NCI-H82 treated with DMSO at 0.1 percent for 48 hours (cell line): ENCODE results near the gene UST.
A peak's percentile ranks its signal among the peaks of the same experiment; 100 is the strongest.

Experiments used
- DNase-seq: peaks from one replicate; lab custom pipeline; 2025; ENCODE audit not compliant: unreplicated experiment; lab: John Stamatoyannopoulos, UW

Gene UST

GRCh38 chr6:148746363-148747144 is at the start of gene UST:
UST (plus strand) TSS chr6:148747030; CDS start chr6:148747431, 401 bp downstream.
- no peak for DNase-seq

GRCh38 chr6:148697895-148698440 is 48.9 kb upstream of the UST start:
- DNase-seq: no peak

GRCh38 chr6:148698671-148699180 is 48.1 kb upstream of the UST start:
- DNase-seq: no peak

- DNase-seq: no peak
Observed at GRCh38 chr6:148700047-148700715, 46.6 kb upstream of the UST start.

GRCh38 chr6:148700741-148701311 is 46.0 kb upstream of the UST start:
- no peak for DNase-seq

GRCh38 chr6:148701375-148701774 is 45.5 kb upstream of the UST start:
- no peak for DNase-seq

GRCh38 chr6:148703900-148704299 is 42.9 kb upstream of the UST start:
- DNase-seq: no peak

- DNase-seq: no peak
Observed at GRCh38 chr6:148704400-148705246, 42.2 kb upstream of the UST start.

GRCh38 chr6:148708707-148709106 is 38.1 kb upstream of the UST start:
- no peak for DNase-seq

GRCh38 chr6:148709577-148709976 is 37.3 kb upstream of the UST start:
- peak; percentile 14 for DNase-seq

- DNase-seq: no peak
Observed at GRCh38 chr6:148711833-148712654, 34.8 kb upstream of the UST start.

- no peak for DNase-seq
Observed at GRCh38 chr6:148713033-148713738, 33.6 kb upstream of the UST start.

GRCh38 chr6:148713921-148714320 is 32.9 kb upstream of the UST start:
- no peak for DNase-seq

- no peak for DNase-seq
Observed at GRCh38 chr6:148716811-148717210, 30.0 kb upstream of the UST start.

- DNase-seq: no peak
Observed at GRCh38 chr6:148720406-148720805, 26.4 kb upstream of the UST start.

GRCh38 chr6:148720897-148721296 is 25.9 kb upstream of the UST start:
- no peak for DNase-seq

GRCh38 chr6:148723484-148723883 is 23.3 kb upstream of the UST start:
- no peak for DNase-seq

GRCh38 chr6:148724428-148724827 is 22.4 kb upstream of the UST start:
- no peak for DNase-seq

GRCh38 chr6:148727104-148727503 is 19.7 kb upstream of the UST start:
- DNase-seq: no peak
